Epithelial cell of esophagus (primary cell): Measurements from ENCODE around the gene MIGA2.

Experiments
- DNase-seq: peaks from one replicate; pipeline ENCODE4 v3.0.0; 2010; ENCODE audit warnings: low read depth
- H3K4me3 ChIP-seq: 2 replicates; pipeline ENCODE4 v1.5.1; 2011; ENCODE audit warnings: mild to moderate bottlenecking, low read length, control low read depth
- CTCF ChIP-seq: IDR thresholded peaks from 2 replicates; pipeline ENCODE4 v1.5.1; 2011; ENCODE audit warnings: low read depth, mild to moderate bottlenecking, low read length, control low read depth, inconsistent platforms; ENCODE audit not compliant: insufficient read depth; ENCODE audit errors: missing control alignments

Gene MIGA2

GRCh38 chr9:129078691-129079503 is 42.5 kb downstream of the MIGA2 start:
- no peak for TF ChIP-seq CTCF

GRCh38 chr9:129079829-129080228 is 43.4 kb downstream of the MIGA2 start:
- H3K4me3 ChIP-seq = peak overlapping the region; percentile 91
- TF ChIP-seq CTCF = no peak
- no peak for DNase-seq

More at GRCh38 chr9:129078691-129079503, 42.5 kb downstream of the MIGA2 start:
- no peak for DNase-seq
- no peak overlapping the region for H3K4me3 ChIP-seq

GRCh38 chr9:129080298-129080600 is 43.8 kb downstream of the MIGA2 start:
- no peak for TF ChIP-seq CTCF
- no peak for DNase-seq
- peak overlapping the region; percentile 91 for H3K4me3 ChIP-seq

DNA sequence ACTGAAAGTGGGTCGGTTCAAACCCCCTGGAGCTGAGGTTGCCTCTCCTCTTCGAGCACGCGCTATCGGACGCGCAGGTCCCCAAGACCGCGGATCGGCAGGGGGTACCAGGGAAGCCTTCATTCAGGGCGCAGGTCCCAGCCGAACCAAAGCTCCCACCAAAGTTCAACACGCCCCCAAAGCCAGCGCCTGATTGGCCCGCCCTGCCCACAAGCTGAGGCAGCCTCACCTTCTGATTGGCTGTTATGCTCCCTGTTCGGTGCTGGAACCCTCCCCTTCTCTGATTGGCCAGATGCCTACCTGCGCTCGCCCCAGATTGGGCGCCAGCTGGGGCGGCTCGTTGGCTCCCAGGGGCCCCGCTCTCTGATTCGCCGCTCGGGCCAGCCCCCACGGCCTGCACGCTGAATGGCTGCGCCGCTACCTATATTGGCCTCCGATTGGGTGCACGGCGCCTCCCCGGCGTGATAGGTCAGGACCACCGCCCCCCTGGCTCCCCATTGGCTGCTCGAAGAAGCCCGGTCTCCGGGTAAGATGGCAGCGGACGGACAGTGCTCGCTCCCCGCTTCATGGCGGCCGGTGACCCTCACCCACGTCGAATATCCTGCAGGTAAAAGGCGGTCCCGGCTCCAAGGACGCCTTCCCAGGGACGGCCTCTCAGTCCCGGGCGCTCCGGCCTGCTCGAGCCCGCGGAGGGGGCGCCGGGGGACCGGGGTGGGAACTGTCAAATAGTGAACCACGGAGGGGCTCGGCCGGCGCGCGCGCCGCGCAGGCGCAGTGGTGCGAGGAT is 44.4 kb downstream of the MIGA2 start, which contains the start of gene DOLPP1:
Gene DOLPP1 (plus strand): TSS at position 511 of the 787 bp plus-strand sequence. CDS start 21 bp downstream, at position 532.
- peak; percentile 100 for DNase-seq
- TF ChIP-seq CTCF = no peak

DNA sequence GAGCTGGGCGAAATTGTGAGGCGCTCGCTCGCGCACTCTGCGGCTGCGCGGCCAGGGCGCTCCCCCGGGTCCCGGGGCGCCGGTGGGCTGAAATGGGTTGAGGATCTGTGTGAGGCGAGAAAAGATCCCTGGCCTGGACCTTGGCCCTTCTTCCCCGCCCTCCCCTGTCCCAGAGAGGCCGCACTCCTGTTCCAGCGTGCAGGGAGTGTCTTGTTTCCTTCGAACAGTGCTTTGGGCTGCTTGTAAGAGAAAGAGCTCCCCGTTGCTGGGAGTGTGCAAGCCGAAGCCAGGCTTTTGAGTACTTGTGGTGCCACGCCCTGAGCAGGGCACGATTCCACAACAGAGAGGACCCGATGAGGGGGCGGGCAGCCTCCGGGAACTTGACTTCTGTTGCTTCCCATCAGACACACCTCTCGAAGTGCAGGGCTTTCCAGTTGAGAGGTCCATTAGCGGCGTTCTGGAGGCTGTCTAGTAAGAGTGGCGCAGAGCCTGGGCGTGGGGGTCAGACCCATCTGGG is 45.0 kb downstream of the MIGA2 start:
- DNase-seq = no peak
- TF ChIP-seq CTCF = no peak

More for the DNA sequence above, 44.4 kb downstream of the MIGA2 start, which contains the start of gene DOLPP1:
- peak within 1 kb of the TSS; percentile 91 for H3K4me3 ChIP-seq

DNA sequence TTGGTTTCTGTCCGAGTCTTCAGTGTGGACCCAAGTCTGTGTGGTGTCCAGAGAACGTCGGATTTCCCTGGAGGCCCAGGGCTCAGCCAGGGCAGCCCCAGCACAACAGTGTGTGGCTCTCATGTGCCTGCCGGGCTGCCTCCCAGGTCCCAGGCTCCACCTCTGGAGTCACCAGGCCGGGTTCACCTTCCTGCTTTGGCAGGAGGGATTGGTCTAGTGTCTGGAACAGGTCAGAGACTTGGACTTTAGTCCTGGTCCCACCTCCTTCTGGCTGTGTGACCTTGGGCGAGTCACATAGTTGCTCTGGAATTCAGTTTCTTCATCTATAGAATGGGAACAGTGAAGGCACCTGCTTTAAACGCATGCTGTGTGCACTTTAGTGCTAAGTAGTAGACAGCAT is 47.7 kb downstream of the MIGA2 start:
- H3K4me3 ChIP-seq = no peak overlapping the region
- no peak for DNase-seq
- no peak for TF ChIP-seq CTCF

More for the DNA sequence above, 45.0 kb downstream of the MIGA2 start:
- H3K4me3 ChIP-seq = peak overlapping the region; percentile 91
